HL-60/S4 treated with phorbol 12-myristate 13-acetate at 8.2 ng/mL for 4 days and 3 days (cell line): ENCODE data around the gene BRSK1.

Experiments
- in situ Hi-C: fragments of 300-500 bp; cut with MboI; formaldehyde crosslinking; loops from 2 replicates; pipeline ENCODE4 v1.15.0; 2022; ENCODE audit warnings: low sequenced_read_pairs

Gene BRSK1

DNA sequence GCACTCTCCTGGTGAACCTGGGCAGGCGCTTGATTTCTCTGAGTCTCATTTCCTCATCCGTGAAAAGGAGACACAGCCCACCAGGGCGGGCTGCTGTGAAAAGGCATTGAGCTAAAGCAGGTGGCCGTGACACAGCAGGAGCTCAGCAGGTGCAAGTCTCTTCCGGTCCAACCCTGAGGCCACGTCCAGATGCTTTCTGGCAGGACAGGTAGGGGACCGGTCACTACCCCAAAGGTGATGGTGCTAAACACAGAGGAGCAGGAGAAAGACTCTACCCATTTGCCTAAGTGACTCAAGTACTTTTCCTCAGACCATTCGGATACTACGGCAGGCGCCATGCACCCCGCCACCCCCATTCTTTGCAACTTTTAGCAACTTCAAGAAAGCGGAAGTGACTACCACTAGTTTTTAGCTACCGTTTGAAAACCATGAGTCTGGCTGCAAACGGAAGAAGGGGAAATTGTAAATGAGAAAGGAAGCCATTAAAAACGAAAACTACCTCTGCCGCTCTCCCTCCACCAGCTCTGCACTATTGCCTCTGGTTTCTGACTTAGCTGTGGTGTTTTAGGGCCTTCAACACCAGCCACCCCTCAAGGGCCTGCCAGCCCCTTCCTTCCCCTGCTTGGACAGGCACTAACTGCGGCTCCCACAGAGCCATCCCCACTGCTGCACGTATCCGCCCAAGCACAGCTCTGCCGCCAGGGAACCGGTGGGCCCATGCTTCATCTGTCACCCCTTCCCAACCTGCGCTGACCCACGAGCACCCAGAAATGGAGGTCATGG lies 29.8 kb upstream of the BRSK1 start:
- in situ Hi-C loops: no loop called here

DNA sequence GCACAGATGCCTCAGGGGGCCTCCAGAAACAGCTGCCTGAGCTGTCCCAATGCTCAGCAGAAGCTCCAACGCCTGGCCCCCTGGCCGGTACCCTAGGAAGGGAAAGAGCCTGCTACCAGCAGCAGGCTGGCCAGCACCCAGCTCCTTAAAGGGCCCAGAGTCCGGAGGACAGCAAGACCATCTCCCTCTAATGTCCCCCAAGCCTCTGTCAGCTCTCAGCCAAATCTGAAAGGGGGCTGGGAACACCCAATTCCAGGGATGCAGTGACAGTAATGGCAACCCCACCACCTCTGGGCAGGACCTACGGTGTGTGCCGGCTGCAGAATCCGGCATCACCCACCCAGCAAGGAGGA lies 29.2 kb upstream of the BRSK1 start:
- in situ Hi-C loops: no loop called here

- in situ Hi-C loops: no loop called here
These were observed 28.0 kb upstream of the BRSK1 start for GRCh38 chr19:55255618-55256423.

DNA sequence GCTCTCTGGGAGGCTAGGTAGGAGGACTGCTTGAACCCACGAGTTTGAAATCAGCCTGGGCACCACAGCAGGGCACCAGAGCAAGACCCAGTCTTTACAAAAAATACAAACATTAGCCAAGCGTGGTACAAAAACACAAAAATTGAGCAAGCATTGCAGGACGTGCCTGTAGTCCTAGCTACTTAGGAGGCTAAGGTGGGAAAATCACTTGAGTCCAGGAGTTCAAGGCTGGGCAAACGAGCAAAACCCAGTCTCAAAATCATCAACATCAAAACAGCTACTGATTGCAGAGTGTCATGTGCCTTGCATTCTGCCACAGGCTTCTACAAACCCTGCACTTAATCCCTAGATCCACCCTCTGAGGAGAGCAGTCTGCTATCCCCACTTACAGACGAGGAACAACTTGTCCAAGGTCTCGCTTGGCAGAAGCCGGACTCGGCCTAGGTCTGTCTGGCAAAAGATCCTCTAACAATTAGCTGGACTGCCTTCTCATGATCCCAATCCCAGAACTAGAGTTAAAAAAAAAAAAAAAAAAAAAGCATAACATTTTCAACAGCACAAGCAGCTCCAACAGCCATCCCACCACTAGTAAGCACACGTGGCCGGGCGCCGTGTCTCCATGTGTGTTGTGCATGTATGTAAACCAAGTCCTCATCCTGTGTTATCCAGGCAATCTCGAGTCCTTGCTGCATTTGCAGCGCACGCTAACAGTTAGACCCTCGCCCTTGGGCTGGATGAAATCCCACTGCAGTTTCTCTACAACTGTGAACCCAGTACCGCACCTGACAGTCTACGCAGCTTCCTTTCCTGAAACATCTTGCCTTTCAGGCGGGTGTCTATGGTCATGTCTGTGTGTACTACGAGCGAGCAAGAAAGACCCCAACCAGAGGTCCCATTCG lies 27.0 kb upstream of the BRSK1 start:
- in situ Hi-C loops: no loop called here

DNA sequence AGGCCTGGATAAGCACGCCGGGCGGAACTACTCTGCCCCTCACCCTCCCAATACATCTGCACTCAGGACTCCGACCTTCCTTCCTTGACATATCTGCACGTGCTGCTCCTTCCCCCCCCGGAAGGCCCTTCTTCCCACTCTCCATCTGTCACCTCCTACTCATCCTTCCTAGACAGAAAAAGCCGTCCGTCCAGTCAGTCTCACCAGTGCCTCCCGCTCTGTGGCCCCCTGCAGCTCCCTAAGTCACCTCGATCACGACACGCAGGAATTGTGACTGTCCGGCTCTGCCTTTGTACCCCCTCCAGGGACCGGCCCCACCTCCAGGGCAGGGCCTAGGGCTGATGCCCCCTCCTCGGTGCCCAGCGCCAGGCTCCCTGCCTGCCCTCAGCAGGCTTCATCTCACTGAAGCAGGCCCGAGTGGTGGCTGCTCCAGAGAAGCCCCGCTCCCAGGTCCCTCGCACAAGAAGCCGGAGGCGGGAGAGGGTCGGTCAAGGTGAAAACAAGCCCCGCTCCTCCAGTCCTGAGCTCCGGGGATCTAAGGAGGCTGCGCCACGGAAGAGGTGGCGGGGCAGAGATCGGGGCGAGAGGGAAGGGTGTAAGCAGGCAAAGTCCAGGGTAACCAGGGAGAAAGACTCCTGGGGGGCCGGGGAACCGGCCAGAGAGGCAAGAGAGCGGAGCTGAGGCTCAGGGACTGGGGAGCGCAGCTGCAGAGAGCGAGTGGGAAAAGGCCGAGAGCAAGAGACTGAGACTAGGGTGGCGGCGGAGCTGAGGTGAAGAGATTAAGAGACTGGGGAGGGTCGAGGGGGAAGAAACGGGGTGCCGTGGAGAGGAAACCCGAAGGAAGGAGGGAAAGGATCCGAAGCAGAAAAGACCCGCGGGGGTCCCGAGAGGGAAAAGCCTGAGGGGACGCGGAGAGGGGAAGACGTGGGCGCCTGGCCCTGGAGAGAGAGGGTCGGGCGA lies 26.1 kb upstream of the BRSK1 start:
- in situ Hi-C loops: no loop called here

DNA sequence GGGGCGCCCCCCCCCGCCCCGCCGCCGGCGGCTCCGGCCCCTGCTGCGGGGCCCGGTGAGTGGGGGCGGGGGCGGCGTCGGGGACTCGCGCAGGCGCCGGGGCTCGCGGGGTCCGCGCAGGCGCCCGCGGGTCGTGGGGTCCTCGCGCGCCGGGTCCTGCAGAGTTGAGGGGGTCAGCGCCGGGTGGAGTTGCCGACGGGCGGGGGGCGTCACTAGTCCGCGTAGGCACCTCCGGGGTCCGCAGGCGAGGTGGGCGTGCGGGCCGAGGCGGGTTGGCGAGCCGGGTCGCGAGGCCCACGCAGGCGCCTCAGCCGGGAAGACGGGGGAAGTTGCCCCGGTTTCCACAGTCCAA lies 25.3 kb upstream of the BRSK1 start:
- in situ Hi-C loops: no loop called here

- in situ Hi-C loops: no loop called here
These were observed 24.8 kb upstream of the BRSK1 start, which contains the start of gene PPP6R1 for GRCh38 chr19:55258828-55259539. Gene PPP6R1, minus strand, starts transcription at chr19:55259017. Its CDS starts 11,914 bp downstream, at chr19:55247103.

DNA sequence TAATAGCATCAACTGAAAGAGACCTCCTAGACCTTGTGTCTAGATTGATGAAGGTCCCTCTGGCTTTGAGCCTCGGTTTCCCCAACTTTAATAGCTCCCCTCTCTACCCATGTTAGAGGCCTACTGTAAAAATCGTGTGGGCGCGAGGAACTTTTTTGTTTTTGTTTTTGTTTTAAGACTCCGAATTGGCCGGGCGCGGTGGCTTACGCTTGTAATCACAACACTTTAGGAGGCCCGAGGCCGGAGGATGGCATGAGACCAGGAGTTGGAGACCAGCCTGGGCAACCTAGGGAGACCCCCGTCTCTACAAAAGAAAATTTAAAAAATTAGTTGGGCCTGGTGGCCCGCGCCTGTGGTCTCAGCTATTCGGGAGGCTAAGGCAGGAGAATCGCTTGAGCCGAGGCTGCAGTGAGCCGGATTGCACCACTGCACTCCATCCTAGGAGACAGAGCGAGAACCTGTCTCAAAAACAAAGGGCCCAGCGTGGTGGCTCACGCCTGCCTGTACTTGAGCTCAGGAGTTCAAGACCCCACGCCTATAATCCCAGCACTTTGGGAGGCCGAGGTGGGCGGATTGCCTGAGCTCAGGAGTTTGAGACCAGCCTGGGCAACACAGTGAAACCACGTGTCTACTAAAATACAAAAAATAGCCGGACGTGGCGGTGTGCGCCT lies 24.1 kb upstream of the BRSK1 start:
- in situ Hi-C loops: no loop called here

DNA sequence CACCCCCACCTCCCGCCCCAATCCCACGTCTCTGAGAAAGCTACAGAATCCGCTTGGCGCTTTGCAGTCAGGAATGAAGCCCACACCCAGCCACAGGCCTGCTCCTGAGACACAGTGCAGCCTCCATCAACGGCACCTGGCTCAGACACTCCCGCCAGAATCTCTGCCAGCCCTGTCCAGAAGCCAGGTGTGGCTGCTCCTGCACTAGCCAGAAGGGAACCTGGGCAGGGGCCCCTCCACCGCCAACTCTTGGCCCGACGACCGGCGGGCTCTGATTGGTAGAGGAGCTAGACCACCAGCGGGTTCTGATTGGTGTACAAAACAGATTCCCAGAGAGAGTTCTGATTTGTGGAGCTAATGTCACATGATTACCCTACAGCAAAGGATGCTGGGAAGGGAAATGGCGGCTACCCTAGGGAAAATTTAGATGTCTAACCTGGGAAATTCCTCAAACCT lies 22.1 kb upstream of the BRSK1 start:
- in situ Hi-C loops: no loop called here

DNA sequence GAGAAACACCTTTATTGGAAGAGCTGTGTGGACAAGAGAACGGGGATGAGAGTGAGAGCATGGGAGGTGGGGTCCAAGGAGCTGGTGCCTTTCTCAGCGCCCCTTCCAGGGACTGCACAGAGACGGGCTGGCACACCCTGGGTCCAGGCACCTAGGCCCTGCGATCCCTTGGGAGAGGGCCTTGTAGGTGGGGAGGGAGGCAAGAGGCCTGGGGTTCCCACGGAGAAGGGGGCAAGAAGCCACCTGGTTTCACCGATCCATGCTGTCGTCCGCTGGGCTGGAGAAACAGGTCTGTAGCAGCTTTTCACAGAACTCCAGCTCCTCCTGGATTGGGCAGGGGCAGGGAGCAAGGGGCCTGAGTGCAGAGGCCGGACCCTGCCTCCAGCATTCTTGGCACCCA lies 21.4 kb upstream of the BRSK1 start:
- in situ Hi-C loops: no loop called here

DNA sequence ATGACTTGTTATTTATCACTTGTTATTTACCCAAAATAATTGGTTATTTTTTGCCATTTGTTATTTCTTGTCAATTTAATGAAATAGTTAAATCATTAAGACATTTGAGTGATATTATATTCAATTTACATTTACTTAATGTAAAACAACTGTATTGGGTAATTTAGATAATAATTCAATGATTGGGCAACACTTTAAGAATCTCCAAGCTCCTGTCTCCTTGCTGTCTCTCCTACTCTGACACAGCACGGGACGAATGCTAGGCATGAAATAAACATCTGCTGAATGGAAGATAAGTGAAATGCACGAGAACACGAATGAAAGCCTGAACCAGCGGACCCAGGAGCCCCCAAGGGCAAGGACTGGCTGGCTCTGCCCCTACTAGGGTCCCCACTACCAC lies 19.3 kb upstream of the BRSK1 start:
- in situ Hi-C loops: no loop called here

GRCh38 chr19:55265173-55265572 lies 18.6 kb upstream of the BRSK1 start:
- in situ Hi-C loops: no loop called here

GRCh38 chr19:55265723-55266386 lies 17.9 kb upstream of the BRSK1 start:
- in situ Hi-C loops: no loop called here

- in situ Hi-C loops: no loop called here
These were observed 17.4 kb upstream of the BRSK1 start for GRCh38 chr19:55266404-55266803.

- in situ Hi-C loops: no loop called here
These were observed 17.0 kb upstream of the BRSK1 start for GRCh38 chr19:55266840-55267239.

GRCh38 chr19:55269299-55269698 lies 14.5 kb upstream of the BRSK1 start:
- in situ Hi-C loops: no loop called here

DNA sequence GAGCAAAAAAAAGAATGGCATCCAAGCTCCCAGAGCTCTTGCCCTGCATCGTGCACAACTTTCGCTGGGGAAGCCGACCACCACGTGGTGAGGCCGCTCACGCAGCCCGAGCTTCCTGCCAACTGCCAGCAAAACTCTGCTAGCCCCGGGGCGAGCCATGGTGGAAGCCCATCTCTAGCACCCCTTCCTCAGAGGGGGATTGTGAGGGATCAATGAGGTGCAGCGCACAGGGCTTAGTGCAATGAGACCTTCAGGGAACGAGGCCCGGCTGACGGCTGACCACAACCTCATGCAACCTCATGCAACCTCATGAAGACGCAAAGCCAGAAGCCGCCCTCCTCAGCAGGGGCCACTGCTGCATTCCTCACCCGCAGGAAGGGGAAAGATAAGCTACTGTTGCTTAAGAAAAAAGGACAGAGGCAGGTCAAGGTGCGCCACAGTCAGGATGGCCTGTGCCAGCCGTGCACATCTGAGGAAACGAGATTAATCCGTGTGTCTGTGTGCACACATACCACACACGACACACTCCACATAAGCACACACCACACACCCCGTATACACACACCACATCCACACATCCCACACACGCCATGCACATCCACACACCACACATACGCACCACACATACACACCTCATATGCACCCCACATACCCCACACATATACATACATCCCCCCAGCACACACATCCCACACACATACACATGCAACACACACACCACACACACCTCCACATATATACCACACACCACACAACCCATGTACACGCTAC lies 13.4 kb upstream of the BRSK1 start:
- in situ Hi-C loops: no loop called here

DNA sequence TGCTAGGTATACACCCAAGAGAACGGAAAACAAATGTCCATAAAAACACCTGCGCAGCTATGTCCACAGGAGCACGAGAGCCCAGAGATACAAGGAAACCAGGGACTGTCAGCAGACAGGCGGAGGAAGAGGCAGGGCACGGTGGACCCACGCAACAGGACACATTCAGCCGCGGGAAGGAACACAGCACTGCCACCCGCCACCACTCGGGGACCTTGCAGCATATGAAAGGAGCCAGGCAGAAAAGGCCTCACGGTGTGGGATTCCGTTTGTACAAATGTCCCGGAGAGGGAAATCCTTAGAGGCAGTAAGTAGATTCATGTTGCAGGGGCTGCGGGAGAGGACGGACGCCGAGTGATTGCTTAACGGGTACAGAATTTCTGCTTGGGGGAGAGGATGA lies 11.7 kb upstream of the BRSK1 start:
- in situ Hi-C loops: no loop called here
